ENCODE measurements around the gene COMMD7. TPM values are rescaled to one million over a fixed set of nuclear protein-coding genes. Genes with fewer than 3 reads are reported as not detected.
"Not testable (repeated sequence)": the region's sequence is repeated elsewhere in the genome, so short reads cannot be mapped to it uniquely, and the experiment has no call there.

Gene COMMD7
- total RNA-seq, 2 donors from 2014 or later: 6.6 to 18.7 TPM

DNA sequence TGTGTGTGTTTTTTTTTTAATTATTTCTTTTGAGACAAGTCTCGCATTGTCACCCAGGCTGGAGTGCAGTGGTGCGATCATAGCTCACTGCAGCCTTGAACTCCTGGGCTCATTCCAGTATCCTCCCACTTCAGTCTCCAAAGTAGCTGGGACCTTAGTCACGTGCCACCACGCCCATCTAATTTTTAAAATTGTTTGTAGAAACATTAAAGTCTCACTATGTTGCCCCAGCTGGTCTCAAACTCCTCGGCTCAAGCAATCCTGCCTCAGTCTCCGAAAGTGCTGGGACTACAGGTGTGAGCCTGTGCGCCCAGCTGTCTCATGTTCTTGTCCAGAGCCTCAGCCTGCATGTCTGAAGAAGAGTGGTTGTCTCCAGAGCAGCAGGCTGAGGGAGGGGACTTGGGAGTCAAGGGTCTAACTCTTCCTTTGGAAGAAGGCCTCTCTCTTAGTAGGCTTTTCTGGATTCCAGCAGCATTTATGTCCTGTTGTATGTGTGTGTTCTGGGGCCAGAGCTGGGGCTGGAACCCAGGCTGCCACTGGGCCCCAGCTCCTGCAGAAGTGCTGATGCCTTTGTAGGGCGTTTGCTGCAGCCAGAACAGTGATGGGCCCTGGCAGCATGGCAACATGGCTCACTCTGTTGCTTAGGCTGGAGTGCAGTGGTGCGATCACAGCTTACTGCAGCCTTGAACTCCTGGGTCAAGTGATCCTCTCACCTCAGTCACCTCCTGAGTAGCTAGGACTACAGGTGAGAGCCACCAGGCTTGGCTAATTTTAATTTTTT, 24.3 kb upstream of the COMMD7 start:
- Histone ChIP-seq H3K27me3 (no peaks in the 10 kb centered on the region), H3K9me3 (no peaks in the 10 kb centered on the region), H3K27ac (peak overlapping the region in 1 of 4 donors; percentile 2), H3K4me1 (peaks cover 40% of the 10 kb centered on the region), H3K4me3 (no peak overlapping the region), H3K36me3 (replicated peaks in 1 of 2; ENCODE audit: insufficient read depth in 1 of 2, low read depth in 2 of 2) (no peaks in the 10 kb centered on the region)
- peak in 2 of 4 donors; percentile 28 to 50 for DNase-seq
- no peak for TF ChIP-seq POLR2A (IDR thresholded peaks at IDR 0.05)
- no peak for TF ChIP-seq CTCF (IDR thresholded peaks at IDR 0.05)
- WGBS, 2 donors: 57 to 66% methylated on average over 9 of the region's 9 CpGs
- no peak for ATAC-seq
- intact Hi-C loops (cut with DNase I): no loop called here

- DNase-seq; intact Hi-C loops (cut with DNase I); H3K36me3 ChIP-seq (replicated peaks in 1 of 2; ENCODE audit: insufficient read depth in 1 of 2, low read depth in 2 of 2); H3K27ac ChIP-seq; H3K9me3 ChIP-seq; H3K4me3 ChIP-seq; ATAC-seq; H3K27me3 ChIP-seq: not testable (repeated sequence)
- H3K4me1 ChIP-seq: peaks cover 45% of the 10 kb centered on the region
- 81 to 93% methylated on average over 16 to 17 of the region's 17 CpGs for WGBS, 2 donors
Measured at GRCh38 chr20:32765230-32765875, 22.1 kb upstream of the COMMD7 start.

GRCh38 chr20:32764005-32764960, 21.0 kb upstream of the COMMD7 start:
- no peaks in the 10 kb centered on the region for H3K36me3 ChIP-seq (replicated peaks in 1 of 2; ENCODE audit: insufficient read depth in 1 of 2, low read depth in 2 of 2)
- WGBS, 2 donors: 57 to 61% methylated on average over 16 to 17 of the region's 17 CpGs
- no peaks in the 10 kb centered on the region for H3K27me3 ChIP-seq
- intact Hi-C loops (cut with DNase I): no loop called here
- peak overlapping the region in 2 of 4 donors; percentile 45 to 66 for H3K27ac ChIP-seq
- H3K9me3 ChIP-seq: no peaks in the 10 kb centered on the region
- no peak for DNase-seq
- ATAC-seq: no peak
- TF ChIP-seq POLR2A (IDR thresholded peaks at IDR 0.05) (no peak), CTCF (IDR thresholded peaks at IDR 0.05) (no peak)
- H3K4me3 ChIP-seq: no peak overlapping the region
- H3K4me1 ChIP-seq: peaks cover 45% of the 10 kb centered on the region

- Histone ChIP-seq H3K4me3 (peak overlapping the region; percentile 49 to 67), H3K27ac (peak overlapping the region in 3 of 4 donors; percentile 45 to 66 (median 66)), H3K36me3 (replicated peaks in 1 of 2; ENCODE audit: insufficient read depth in 1 of 2, low read depth in 2 of 2) (no peaks in the 10 kb centered on the region), H3K27me3 (no peaks in the 10 kb centered on the region), H3K4me1 (peaks cover 45% of the 10 kb centered on the region), H3K9me3 (no peaks in the 10 kb centered on the region)
- intact Hi-C loops (cut with DNase I): no loop called here
- peak in 2 of 3 donors; percentile 16 to 21 for TF ChIP-seq POLR2A (IDR thresholded peaks at IDR 0.05)
- TF ChIP-seq CTCF (IDR thresholded peaks at IDR 0.05): no peak
- DNase-seq (peak; percentile 28 to 64 (median 44)), ATAC-seq (peak; percentile 42)
- WGBS, 2 donors: 7 to 15% methylated on average over 26 to 40 of the region's 40 CpGs
Measured at GRCh38 chr20:32763202-32764004, 20.1 kb upstream of the COMMD7 start.
